Measurements from ENCODE around the gene OR5AK2.
"Not testable (repeated sequence)": the region's sequence is repeated elsewhere in the genome, so short reads cannot be mapped to it uniquely, and the experiment has no call there.

The OR5AK2 gene, protein sequence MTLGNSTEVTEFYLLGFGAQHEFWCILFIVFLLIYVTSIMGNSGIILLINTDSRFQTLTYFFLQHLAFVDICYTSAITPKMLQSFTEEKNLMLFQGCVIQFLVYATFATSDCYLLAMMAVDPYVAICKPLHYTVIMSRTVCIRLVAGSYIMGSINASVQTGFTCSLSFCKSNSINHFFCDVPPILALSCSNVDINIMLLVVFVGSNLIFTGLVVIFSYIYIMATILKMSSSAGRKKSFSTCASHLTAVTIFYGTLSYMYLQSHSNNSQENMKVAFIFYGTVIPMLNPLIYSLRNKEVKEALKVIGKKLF

DNA sequence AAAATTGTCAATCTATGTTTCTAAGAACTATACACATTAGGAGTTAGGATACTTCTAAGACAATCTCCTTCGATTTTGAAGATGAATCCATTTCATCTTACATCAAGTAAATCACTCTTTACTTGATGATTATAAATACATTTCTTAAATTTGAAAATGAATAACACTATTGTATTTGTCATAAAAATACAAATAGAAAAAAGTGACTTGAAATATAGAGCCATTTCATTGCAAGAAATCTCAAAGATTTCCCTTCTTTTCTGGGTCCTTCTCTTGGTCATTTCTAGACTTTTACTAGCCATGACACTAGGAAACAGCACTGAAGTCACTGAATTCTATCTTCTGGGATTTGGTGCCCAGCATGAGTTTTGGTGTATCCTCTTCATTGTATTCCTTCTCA is at the start of gene OR5AK2:
Gene OR5AK2 (plus strand): TSS at position 301 of the 400 bp plus-strand sequence. CDS start 0 bp downstream, at position 301.
- no peak for DNase-seq

DNA sequence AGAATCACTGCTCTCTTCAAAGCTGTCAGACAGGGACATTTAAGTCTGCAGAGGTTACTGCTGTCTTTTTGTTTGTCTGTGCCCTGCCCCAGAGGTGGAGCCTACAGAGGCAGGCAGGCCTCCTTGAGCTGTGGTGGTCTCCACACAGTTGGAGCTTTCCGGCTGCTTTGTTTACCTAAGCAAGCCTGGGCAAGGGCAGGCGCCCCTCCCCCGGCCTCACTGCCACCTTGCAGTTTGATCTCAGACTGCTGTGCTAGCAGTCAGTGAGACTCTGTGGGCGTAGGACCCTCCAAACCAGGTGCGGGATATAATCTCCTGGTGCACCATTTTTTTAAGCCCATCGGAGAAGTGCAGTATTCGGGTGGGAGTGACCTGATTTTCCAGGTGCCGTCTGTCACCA is 43.2 kb upstream of the OR5AK2 start:
- DNase-seq, result not testable (repeated sequence)

DNA sequence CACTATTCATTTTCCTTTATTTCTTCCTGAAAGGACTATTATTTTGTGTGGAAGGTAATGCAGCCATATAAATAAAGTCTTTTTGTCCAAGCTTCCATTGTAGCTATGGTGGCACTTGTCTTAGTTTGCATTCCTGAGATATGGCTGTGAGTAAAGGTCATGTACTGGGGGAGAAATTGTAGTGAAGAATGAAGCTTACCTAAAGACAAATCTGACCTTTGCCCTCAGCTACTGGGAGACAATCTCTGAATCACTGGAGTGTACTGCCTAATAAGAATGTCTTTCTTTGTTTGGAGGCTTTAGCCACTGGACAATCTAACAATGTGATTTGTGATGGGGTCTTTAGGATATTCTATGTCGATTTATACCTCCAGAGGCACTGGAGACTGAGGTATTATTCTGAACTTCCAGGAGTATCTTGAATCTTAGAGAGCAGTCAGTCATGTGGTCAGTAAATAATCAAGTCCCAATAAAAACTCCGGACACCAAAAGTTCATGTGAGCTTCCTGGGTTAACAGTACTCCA is 39.7 kb upstream of the OR5AK2 start:
- no peak for DNase-seq

DNA sequence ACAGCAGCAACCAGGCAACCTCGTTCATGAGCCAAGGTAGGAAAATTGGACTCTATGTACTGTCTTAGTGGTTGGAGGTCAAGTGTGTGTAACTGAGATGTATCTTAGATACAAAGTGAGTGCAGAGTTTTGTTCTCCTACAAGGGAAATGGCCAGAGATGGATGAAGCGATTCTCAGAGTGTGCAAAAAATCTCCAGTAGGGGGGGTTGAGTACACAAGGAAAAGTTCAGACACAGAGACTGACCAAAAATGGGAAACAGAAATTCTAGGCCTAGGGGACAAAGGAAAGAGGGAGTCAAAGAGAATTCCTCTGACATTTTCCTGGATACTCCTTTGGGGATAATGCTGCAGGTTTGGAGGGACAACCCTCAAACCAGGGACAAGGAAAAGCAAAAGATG is 38.2 kb upstream of the OR5AK2 start:
- no peak for DNase-seq

DNA sequence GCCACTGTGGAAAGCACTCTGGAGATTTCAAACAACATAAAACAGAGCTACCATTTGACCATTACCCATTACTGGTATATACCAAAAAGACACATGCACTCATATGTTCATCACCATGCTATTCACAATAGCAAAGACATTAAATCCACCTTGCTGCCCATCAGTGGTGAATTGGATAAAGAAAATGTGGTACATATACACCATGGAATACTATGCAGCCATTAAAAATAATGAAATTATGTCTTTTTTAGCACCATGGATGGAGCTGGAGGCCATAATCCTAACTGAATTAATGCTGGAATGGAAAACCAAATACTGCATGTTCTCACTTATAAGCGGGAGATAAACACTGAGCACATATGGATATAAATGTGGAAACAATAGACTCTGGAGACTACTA is 34.8 kb upstream of the OR5AK2 start:
- not testable (repeated sequence) for DNase-seq

DNA sequence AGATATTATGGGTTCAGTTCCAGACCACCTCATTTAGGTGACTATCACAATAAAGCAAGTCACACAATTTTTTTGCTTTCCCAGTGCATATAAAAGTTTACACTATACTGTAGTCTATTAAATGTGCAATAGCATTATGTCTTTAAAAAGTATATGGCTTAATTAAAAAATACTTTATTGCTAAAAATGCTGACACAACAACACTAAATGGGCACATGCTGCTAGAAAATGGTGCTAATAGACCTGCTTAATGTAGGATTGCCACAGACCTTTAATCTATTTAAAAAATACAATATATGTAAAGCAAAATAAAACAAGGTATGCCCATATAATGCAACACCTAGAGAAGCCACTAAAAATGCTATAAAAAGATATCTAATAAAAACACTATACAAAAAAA is 27.1 kb upstream of the OR5AK2 start:
- DNase-seq, result no peak

DNA sequence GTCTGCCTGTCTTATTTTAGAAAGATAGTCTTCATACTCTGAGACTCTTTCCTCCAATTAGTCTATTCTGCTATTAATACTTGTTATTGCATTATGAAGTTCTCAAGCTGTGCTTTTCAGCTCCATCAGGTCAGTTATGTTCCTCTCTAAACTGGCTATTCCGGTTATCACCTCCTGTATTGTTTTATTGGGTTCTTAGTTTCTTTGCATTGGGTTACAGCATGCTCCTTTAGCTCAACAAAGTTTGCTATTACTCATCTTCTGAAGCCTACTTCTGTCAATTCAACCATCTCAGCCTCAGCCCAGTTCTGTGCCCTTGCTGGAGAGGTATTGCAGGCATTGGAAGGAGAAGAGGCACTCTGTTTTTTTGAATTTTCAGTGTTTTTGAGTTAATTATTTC is 21.0 kb upstream of the OR5AK2 start:
- DNase-seq, result no peak

DNA sequence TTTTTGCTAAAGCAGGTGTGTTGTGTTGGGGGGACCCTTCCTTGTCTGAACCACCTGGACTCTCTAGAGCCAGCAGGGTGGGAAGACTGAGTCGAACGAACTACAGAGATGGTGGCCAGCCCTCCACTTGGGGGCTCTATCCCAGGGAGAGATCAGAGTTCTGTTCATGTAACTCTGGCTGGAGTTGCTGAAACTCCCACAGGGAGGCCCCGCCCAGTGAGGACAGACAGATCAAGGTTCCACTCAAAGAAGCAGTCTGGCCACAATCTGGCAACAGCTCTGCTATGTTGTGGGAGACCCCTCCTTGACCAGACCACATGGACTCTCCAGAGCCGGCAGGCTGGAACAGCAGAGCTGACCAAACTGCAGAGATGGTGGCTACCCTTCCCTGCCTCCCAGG is 20.2 kb upstream of the OR5AK2 start:
- DNase-seq, result no peak

DNA sequence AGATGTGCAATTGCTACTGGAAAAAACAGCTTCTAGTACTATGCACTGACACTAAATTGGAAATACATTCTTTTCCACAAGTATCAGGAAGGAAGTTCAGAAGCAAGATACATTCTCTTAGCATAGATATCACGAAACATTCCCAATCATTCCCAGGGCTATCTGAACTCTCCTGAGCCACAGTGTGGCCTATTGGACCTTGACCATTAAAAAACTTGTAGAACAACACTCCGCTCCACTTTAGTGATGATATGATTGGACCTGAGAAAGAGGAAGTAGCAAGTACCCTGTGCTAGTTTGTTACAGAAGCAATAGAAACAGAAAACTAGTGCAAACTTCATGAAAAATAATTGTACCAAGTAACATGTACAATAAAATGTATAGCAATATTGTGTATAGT is 11.4 kb upstream of the OR5AK2 start:
- DNase-seq, result no peak

DNA sequence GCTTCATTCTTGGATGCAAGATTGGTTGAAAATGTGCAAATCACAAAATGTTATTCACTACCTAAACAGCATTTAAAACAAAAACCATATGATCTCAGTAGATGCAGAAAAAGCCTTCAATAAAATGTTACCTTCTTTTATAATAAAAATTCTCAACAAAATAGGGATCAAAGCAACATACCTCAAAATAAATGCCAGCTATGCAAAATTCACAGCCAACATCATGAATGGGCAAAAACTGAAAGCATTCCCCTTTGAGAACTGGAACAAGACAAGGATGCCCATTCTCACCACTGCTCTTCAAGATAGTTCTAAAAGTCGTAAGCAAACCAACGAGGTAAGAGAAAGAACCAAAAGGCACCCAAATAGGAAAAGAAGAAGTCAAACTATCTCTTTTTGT is 2.0 kb downstream of the OR5AK2 start:
- no peak for DNase-seq

DNA sequence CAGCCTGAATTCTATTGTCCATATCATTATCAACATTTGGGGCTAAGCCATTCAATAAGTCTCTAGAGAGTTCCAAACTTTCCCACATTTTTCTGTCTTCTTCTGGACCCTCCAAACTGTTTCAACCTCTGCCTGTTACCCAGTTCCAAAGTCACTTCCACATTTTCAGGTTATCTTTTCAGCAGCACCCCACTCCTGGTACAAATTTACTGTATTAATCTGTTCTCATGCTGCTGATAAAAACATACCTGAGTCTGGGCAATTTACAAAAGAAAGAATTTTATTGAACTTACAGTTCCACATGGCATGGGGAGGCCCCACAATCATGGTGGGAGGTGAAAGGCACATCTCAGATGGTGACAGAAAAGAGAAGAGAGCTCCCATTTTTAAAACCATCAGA is 5.8 kb downstream of the OR5AK2 start:
- DNase-seq, result no peak

DNA sequence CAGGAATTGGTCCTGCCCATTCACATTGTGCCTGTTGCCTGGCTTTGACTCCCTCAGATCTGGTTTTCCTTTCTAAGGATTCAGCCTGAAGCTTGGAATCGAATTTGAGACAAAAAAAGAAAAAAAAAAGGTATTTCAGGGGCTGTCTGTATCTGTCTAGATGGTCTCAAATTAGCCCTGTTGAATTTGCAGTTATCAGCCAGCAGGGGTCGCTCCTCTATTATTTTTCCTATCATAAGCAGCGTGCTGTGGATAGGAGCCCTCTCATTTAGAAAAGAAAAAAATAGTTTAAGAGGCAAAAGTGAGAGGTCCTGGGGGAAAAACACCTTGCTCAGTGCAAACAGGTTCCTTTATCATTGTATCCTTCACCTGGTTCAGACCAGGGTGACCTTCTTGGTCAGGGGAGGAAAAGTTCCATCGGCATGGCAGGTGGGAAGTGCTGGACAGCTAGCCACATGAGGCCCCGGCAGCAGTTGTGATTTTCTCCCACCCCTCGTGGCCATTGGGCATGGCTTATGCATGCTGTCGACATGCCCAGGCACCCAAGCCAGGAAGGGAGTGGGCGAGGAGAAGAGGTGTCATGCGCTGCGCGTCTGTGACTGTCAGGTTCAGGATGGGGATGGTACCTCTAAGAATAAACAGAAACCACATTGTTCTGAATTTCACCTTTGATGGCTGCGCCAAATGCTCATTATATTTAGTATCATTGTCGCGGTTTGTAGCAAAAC is 13.1 kb downstream of the OR5AK2 start:
- no peak for DNase-seq

DNA sequence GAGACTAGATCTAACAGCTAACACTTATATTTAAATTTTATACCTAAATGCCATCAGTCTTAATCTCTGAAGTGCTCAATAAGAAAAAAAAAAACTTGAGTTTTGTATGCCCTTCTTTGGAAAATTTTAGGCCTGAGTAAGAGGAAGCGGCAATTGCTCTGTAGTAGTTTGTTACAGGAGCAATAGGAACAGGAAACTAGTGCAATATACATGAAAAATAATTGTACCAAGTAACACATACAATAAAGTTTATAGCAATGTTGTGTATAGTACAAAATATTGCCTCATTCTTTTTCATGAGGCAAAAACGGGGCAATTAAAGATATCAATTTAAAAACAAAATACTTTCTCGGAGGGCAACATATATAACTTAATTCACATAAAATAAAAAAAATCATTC is 19.7 kb downstream of the OR5AK2 start:
- DNase-seq, result no peak

DNA sequence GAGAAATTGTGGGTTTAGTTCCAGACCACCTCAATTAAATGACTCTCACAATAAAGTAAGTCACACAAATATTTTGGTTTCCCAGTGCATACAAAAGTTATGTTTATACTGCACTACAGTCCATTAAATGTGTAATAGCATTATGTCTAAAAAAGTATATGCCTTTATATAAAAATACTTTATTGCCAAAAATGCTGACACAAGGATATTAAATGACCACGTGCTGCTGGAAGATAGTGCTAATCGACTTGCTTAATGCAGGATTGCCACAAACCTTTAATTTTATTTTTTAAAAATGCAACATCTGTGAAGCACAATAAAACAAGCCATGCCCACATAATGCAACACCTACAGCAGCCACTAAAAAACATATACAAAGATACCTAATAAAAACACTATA is 27.0 kb downstream of the OR5AK2 start:
- DNase-seq, result no peak

DNA sequence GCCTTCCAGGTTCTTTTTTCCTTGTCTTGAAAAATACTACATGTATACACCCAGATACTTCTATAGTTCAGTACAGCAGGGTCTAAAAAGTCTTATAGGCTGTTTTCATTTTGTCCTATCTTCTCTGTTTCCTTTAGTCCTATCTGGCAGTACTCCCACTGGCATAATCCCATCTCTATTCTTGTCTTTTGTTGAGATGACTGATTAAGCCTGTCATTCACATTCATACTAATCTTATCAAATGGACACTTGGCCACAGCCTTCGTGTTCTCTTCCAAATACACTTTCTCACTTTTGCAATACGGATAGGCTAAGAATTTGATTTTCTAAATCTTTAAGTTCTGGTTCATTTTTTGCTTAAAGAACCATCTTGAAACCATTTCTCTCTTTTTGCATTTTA is 42.8 kb downstream of the OR5AK2 start:
- no peak for DNase-seq

Data from NCI-H187 (cell line).